PC-9 (cell line): ENCODE data around the gene SPATA16. TPM values are rescaled to one million over a fixed set of nuclear protein-coding genes. Genes with fewer than 3 reads are reported as not detected.

ENCODE experiments used
- BruUV-seq: library from RNA; stranded (reverse); fragments of 400-500 nt; replicated peaks from 2 replicates; lab custom pipeline; 2021; lab: Mats Ljungman, UMichigan
- CTCF ChIA-PET: fragments of 300-600 bp; sonication (Branson Sonifier 250); formaldehyde crosslinking; loops from one replicate; lab custom pipeline; 2022; ENCODE audit warnings: antibody characterized with exemption; lab: Charles Lee
- POLR2A ChIA-PET: fragments of 300-600 bp; sonication (Branson Sonifier 250); formaldehyde crosslinking; loops from one replicate; lab custom pipeline; 2022; ENCODE audit warnings: antibody characterized with exemption; ENCODE audit not compliant: unreplicated experiment; lab: Charles Lee
- DNase-seq, 2 experiments: peaks; one replicate each; pipeline versions ENCODE4 v3.0.0 to v3.0.0-alpha.2; 2015 to 2022; ENCODE audit warnings: mixed read lengths in 1 of 2
- H2AFZ ChIP-seq: fragments of 200-600 bp; sonication (generic); 2 replicates; pipeline ENCODE4 v1.8.1; 2017; ENCODE audit warnings: antibody characterized with exemption
- H3F3A ChIP-seq: fragments of 200-600 bp; sonication (generic); 2 replicates; pipeline ENCODE4 v1.8.1; 2017; ENCODE audit warnings: antibody characterized with exemption, mild to moderate bottlenecking, low read depth; ENCODE audit not compliant: insufficient read depth
- H3K27ac ChIP-seq: fragments of 200-600 bp; sonication (generic); 2 replicates; pipeline ENCODE4 v1.6.1; 2016; ENCODE audit warnings: mixed run types
- H3K27me3 ChIP-seq: fragments of 200-600 bp; sonication (generic); 2 replicates; pipeline ENCODE4 v1.6.1; 2016; ENCODE audit warnings: low read depth, mixed run types; ENCODE audit not compliant: insufficient read depth
- H3K36me3 ChIP-seq: fragments of 200-600 bp; sonication (generic); 2 replicates; pipeline ENCODE4 v1.6.1; 2016; ENCODE audit warnings: low read depth, mixed run types
- H3K4me1 ChIP-seq: fragments of 200-600 bp; sonication (generic); replicated peaks from 2 replicates; pipeline ENCODE4 v1.6.1; 2016; ENCODE audit warnings: mixed run types; ENCODE audit not compliant: insufficient read depth
- H3K4me2 ChIP-seq: fragments of 200-600 bp; sonication (generic); 2 replicates; pipeline ENCODE4 v1.6.1; 2017; ENCODE audit warnings: mixed run types
- H3K4me3 ChIP-seq: fragments of 200-600 bp; sonication (generic); 2 replicates; pipeline ENCODE4 v1.6.1; 2016; ENCODE audit warnings: mixed run types
- H3K79me2 ChIP-seq: fragments of 200-600 bp; sonication (generic); 2 replicates; pipeline ENCODE4 v1.6.1; 2017; ENCODE audit warnings: low read depth, mixed run types
- H3K9me2 ChIP-seq: fragments of 200-600 bp; sonication (generic); 2 replicates; pipeline ENCODE4 v1.8.1; 2017; ENCODE audit warnings: mild to moderate bottlenecking; ENCODE audit not compliant: insufficient read depth
- H3K9me3 ChIP-seq: fragments of 200-600 bp; sonication (generic); 2 replicates; pipeline ENCODE4 v1.8.1; 2016; ENCODE audit warnings: low read depth; ENCODE audit not compliant: insufficient read depth
- H4K20me1 ChIP-seq: fragments of 200-600 bp; sonication (generic); 2 replicates; pipeline ENCODE4 v1.8.1; 2017; ENCODE audit not compliant: insufficient read depth
- EZH2 ChIP-seq: fragments of 200-600 bp; sonication (generic); IDR thresholded peaks from 2 replicates; pipeline ENCODE4 v1.8.0; 2017; ENCODE audit warnings: antibody characterized with exemption, low read depth
- intact Hi-C: fragments of 100-400 bp; cut with micrococcal nuclease; formaldehyde crosslinking; loops from one replicate; pipeline ENCODE4 v1.10.0; 2022; ENCODE audit not compliant: unreplicated experiment
- total RNA-seq: library from RNA; stranded (reverse); gene quantifications from 2 replicates; pipeline ENCODE4 v1.2.3, GENCODE V29; 2021
- TF ChIP-seq, protein P1 (sequence below): fragments of 200-600 bp; sonication (generic); conservative IDR thresholded peaks from 2 replicates; pipeline ENCODE4 v1.6.1; 2017; ENCODE audit warnings: mixed run types, antibody characterized with exemption, mild to moderate bottlenecking, moderate library complexity

Gene SPATA16
- total RNA-seq, 1 experiment from 2014 or later = not detected

DNA sequence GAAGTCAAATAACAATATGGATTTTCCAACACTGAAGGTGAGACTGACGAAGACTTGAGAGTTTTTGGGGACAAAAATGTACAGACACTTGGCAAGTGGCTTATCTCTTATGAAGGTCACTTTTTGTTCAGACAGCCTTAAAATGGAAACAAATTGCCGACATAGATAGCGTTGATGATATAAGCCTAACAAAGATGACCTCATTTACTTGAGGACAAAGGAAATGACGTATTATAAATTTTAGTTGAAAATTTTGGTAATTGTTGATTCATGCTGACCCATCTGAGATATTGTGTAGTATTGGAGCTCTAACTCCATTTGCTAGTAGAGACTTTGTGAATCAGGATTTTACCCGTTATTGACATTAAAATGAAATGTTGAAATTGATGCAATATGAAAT, 168.3 kb downstream of the SPATA16 start:
- H3K27me3 ChIP-seq = no peaks in the 10 kb centered on the region
- no peak overlapping the region for H3K27ac ChIP-seq
- H3K4me3 ChIP-seq = no peak overlapping the region
- H3K4me1 ChIP-seq = no peaks in the 10 kb centered on the region
- H3K79me2 ChIP-seq = no peaks in the 10 kb centered on the region
- TF ChIP-seq EZH2 = no peak
- TF ChIP-seq, protein P1, sequence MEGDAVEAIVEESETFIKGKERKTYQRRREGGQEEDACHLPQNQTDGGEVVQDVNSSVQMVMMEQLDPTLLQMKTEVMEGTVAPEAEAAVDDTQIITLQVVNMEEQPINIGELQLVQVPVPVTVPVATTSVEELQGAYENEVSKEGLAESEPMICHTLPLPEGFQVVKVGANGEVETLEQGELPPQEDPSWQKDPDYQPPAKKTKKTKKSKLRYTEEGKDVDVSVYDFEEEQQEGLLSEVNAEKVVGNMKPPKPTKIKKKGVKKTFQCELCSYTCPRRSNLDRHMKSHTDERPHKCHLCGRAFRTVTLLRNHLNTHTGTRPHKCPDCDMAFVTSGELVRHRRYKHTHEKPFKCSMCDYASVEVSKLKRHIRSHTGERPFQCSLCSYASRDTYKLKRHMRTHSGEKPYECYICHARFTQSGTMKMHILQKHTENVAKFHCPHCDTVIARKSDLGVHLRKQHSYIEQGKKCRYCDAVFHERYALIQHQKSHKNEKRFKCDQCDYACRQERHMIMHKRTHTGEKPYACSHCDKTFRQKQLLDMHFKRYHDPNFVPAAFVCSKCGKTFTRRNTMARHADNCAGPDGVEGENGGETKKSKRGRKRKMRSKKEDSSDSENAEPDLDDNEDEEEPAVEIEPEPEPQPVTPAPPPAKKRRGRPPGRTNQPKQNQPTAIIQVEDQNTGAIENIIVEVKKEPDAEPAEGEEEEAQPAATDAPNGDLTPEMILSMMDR = no peak
- ChIA-PET CTCF (no interaction called here), POLR2A (no interaction called here)
- no peaks in the 10 kb centered on the region for H4K20me1 ChIP-seq
- no TSS peak for BruUV-seq
- H3K4me2 ChIP-seq = no peak overlapping the region
- no peaks in the 10 kb centered on the region for H3K36me3 ChIP-seq
- intact Hi-C loops = no loop called here
- DNase-seq = no peak
- no peaks in the 10 kb centered on the region for H3K9me3 ChIP-seq
- peaks cover 7% of the 10 kb centered on the region; the same call in 1 of the 2 replicates for H3K9me2 ChIP-seq
- H2AFZ ChIP-seq = no peak overlapping the region
- H3F3A ChIP-seq = no peaks in the 10 kb centered on the region

- Histone ChIP-seq H3K27ac (no peak overlapping the region), H3K4me1 (no peaks in the 10 kb centered on the region), H3K9me2 (peaks cover 7% of the 10 kb centered on the region; the same call in 1 of the 2 replicates), H3K79me2 (no peaks in the 10 kb centered on the region), H3K4me3 (no peak overlapping the region), H3F3A (no peaks in the 10 kb centered on the region), H3K9me3 (no peaks in the 10 kb centered on the region), H3K4me2 (no peak overlapping the region), H4K20me1 (no peaks in the 10 kb centered on the region), H3K36me3 (no peaks in the 10 kb centered on the region), H2AFZ (no peak overlapping the region), H3K27me3 (no peaks in the 10 kb centered on the region)
- no TSS peak for BruUV-seq
- POLR2A ChIA-PET = no interaction called here
- CTCF ChIA-PET = no interaction called here
- intact Hi-C loops = no loop called here
- no peak for DNase-seq
- no peak for TF ChIP-seq EZH2
- TF ChIP-seq, protein P1 = no peak
Observed at GRCh38 chr3:172972067-172972466, 169.0 kb downstream of the SPATA16 start.

DNA sequence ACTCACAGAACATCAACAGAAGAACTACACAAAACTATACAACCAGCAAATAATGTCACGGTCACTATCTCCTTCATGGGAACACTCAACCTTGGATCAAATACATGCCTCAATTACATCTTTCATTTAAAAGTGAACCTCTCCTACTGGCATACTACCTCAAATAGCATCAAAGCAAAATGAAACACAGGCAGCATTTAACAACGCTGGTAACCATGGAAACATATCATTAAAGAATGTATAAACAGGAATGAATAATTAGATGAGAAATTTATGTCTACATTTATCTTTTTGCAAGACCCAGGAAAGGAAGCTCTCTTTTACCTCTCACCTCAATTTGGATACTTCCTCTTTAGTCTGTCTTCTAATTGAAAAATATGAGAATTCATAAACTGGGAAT, 172.4 kb downstream of the SPATA16 start:
- H3K36me3 ChIP-seq = no peaks in the 10 kb centered on the region
- ChIA-PET CTCF (no interaction called here), POLR2A (no interaction called here)
- no peaks in the 10 kb centered on the region for H3K4me1 ChIP-seq
- H3K4me2 ChIP-seq = no peak overlapping the region
- H3K27me3 ChIP-seq = no peaks in the 10 kb centered on the region
- TF ChIP-seq, protein P1 = no peak
- TF ChIP-seq EZH2 = no peak
- H3K79me2 ChIP-seq = no peaks in the 10 kb centered on the region
- H3K4me3 ChIP-seq = no peak overlapping the region
- H3F3A ChIP-seq = no peaks in the 10 kb centered on the region
- no peak for DNase-seq
- H3K9me3 ChIP-seq = no peaks in the 10 kb centered on the region
- intact Hi-C loops = no loop called here
- H3K27ac ChIP-seq = no peak overlapping the region
- no peak overlapping the region for H2AFZ ChIP-seq
- no peaks in the 10 kb centered on the region for H4K20me1 ChIP-seq
- BruUV-seq = no TSS peak
- H3K9me2 ChIP-seq = no peaks in the 10 kb centered on the region
